DND-41 (cell line): Measurements from ENCODE around the gene ANKLE1.

Source experiments
- ATAC-seq: fragments of 200-7000 bp; cut with Tn5 transposase; 3 replicates; pipeline ENCODE4 v1.9.1; 2021; ENCODE audit warnings: low read depth; ENCODE audit not compliant: insufficient read depth
- DNase-seq: peaks from one replicate; pipeline ENCODE4 v3.0.0-alpha.2; 2020
- H2AFZ ChIP-seq: 2 replicates; pipeline ENCODE4 v1.6.0; 2012; ENCODE audit warnings: low read depth, low read length
- H3K27ac ChIP-seq: 2 replicates; pipeline ENCODE4 v1.5.1; 2012; ENCODE audit warnings: low read length, inconsistent platforms
- H3K27me3 ChIP-seq: fragments of 200-600 bp; sonication (generic); 2 replicates; pipeline ENCODE4 v1.6.0; 2012; ENCODE audit warnings: low read length, mild to moderate bottlenecking, inconsistent platforms; ENCODE audit not compliant: insufficient read depth, poor library complexity
- H3K36me3 ChIP-seq: 2 replicates; pipeline ENCODE4 v1.5.1; 2012; ENCODE audit warnings: low read length, inconsistent platforms; ENCODE audit not compliant: insufficient read depth
- H3K4me1 ChIP-seq: 2 replicates; pipeline ENCODE4 v1.5.1; 2012; ENCODE audit warnings: mild to moderate bottlenecking, low read length; ENCODE audit not compliant: insufficient read depth
- H3K4me2 ChIP-seq: 2 replicates; pipeline ENCODE4 v1.6.0; 2012; ENCODE audit warnings: mild to moderate bottlenecking, moderate library complexity, low read length, inconsistent platforms; ENCODE audit not compliant: insufficient read depth
- H3K4me3 ChIP-seq, 2 experiments: fragments of 200-600 bp in 1 of 2; shearing (Covaris generic) in 1 of 2; 2 replicates each; pipeline ENCODE4 v1.5.1; 2012 to 2016; ENCODE audit warnings: inconsistent platforms in 2 of 2, low read length in 2 of 2, mild to moderate bottlenecking in 2 of 2, low read depth in 1 of 2, moderate library complexity in 1 of 2
- H3K79me2 ChIP-seq: 2 replicates; pipeline ENCODE4 v1.6.0; 2012; ENCODE audit warnings: low read length, inconsistent platforms; ENCODE audit not compliant: insufficient read depth
- H3K9ac ChIP-seq: 2 replicates; pipeline ENCODE4 v1.6.0; 2012; ENCODE audit warnings: low read depth, mild to moderate bottlenecking, inconsistent platforms, low read length, moderate library complexity
- H3K9me3 ChIP-seq: 2 replicates; pipeline ENCODE4 v1.5.1; 2012; ENCODE audit warnings: low read length, moderate library complexity, mild to moderate bottlenecking, inconsistent platforms; ENCODE audit not compliant: insufficient read depth, severe bottlenecking
- H4K20me1 ChIP-seq: 2 replicates; pipeline ENCODE4 v1.6.0; 2012; ENCODE audit warnings: low read length; ENCODE audit not compliant: insufficient read depth
- EZH2 ChIP-seq: IDR thresholded peaks from 3 replicates; pipeline ENCODE4 v1.6.1; 2012; ENCODE audit warnings: borderline replicate concordance, low read depth, mild to moderate bottlenecking, moderate library complexity, low read length, inconsistent platforms; ENCODE audit not compliant: severe bottlenecking
- TF ChIP-seq, protein P1 (sequence below): IDR thresholded peaks from 2 replicates; pipeline ENCODE4 v1.5.1; 2012; ENCODE audit warnings: borderline replicate concordance, low read length, moderate library complexity, mild to moderate bottlenecking; ENCODE audit not compliant: poor library complexity, severe bottlenecking; ENCODE audit errors: extremely low read depth

ANKLE1 gene

GRCh38 chr19:17235300-17235970 lies 46.3 kb upstream of the ANKLE1 start:
- Histone ChIP-seq H3K9me3 (no peaks in the 10 kb centered on the region), H3K36me3 (peaks cover 40% of the 10 kb centered on the region), H3K4me1 (peaks cover 27% of the 10 kb centered on the region), H3K9ac (peak overlapping the region; percentile 80), H3K4me2 (peak overlapping the region; percentile 100), H3K4me3 (peak overlapping the region; percentile 77 to 90), H3K27me3 (no peaks in the 10 kb centered on the region), H4K20me1 (peaks cover 32% of the 10 kb centered on the region), H3K27ac (peak overlapping the region; percentile 79), H3K79me2 (peaks cover 35% of the 10 kb centered on the region), H2AFZ (peak overlapping the region; percentile 77)
- TF ChIP-seq EZH2, result no peak
- TF ChIP-seq, protein P1, sequence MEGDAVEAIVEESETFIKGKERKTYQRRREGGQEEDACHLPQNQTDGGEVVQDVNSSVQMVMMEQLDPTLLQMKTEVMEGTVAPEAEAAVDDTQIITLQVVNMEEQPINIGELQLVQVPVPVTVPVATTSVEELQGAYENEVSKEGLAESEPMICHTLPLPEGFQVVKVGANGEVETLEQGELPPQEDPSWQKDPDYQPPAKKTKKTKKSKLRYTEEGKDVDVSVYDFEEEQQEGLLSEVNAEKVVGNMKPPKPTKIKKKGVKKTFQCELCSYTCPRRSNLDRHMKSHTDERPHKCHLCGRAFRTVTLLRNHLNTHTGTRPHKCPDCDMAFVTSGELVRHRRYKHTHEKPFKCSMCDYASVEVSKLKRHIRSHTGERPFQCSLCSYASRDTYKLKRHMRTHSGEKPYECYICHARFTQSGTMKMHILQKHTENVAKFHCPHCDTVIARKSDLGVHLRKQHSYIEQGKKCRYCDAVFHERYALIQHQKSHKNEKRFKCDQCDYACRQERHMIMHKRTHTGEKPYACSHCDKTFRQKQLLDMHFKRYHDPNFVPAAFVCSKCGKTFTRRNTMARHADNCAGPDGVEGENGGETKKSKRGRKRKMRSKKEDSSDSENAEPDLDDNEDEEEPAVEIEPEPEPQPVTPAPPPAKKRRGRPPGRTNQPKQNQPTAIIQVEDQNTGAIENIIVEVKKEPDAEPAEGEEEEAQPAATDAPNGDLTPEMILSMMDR, result peak; percentile 71
- ATAC-seq, result peak; percentile 79
- peak; percentile 77 for DNase-seq

DNA sequence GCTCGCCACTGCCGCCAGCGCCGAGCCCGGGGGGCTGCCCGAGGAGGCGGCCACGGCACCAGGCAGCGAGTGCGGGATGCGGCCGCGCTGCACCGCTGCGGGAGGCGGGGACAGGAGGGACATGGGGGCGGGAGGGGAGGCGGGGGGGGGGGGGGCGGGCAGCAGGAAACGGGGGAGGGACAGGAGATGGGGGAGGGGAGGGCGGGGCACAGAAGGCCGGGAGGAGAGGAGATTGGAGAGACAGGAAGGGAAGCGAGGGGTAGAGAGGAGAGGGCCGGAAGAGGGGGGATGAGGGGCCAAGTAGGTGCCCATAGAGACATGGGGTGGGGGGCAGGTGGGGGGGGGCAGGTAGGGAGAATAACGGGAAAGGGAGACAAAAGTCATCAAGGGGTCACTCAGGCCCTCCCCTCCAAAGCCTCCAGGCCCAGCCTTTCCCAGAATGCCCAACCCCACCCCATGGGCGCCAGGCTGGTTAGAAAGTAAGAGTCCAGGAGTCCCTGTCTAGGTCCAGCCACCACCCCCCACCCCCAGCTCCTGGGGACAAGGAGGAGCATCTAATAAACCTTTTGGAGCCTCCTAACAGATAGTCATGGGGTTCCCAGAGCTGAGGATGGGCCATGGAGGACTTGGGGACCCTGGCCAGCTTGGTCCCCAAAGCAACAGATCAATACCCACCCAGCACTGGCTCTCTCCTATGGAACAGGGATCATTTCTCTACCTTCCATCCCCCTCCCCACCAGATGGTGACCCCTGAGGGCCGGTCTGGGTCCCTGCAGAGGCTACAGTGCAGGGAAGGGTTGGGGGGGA lies 45.5 kb upstream of the ANKLE1 start:
- Histone ChIP-seq H3K4me3 (peak overlapping the region; percentile 77 to 90), H3K4me2 (peak overlapping the region; percentile 100), H2AFZ (peak overlapping the region; percentile 77), H3K36me3 (peaks cover 36% of the 10 kb centered on the region), H3K9ac (peak overlapping the region; percentile 80), H3K9me3 (no peaks in the 10 kb centered on the region), H3K27ac (peak overlapping the region; percentile 79), H4K20me1 (peaks cover 32% of the 10 kb centered on the region), H3K27me3 (no peaks in the 10 kb centered on the region), H3K4me1 (peaks cover 27% of the 10 kb centered on the region), H3K79me2 (peaks cover 35% of the 10 kb centered on the region)
- peak; percentile 68 for DNase-seq
- peak; percentile 63 for ATAC-seq
- TF ChIP-seq, protein P1, result no peak
- no peak for TF ChIP-seq EZH2

- H3K4me3 ChIP-seq, result peak overlapping the region in 1 of 2 experiments; percentile 51; a peak in 1 of 4 replicates
- H3K27me3 ChIP-seq, result no peaks in the 10 kb centered on the region
- H3K79me2 ChIP-seq, result peaks cover 33% of the 10 kb centered on the region
- peaks cover 28% of the 10 kb centered on the region for H4K20me1 ChIP-seq
- peak overlapping the region; percentile 79 for H3K27ac ChIP-seq
- peak overlapping the region; percentile 51; the same call in 1 of the 2 replicates for H3K9ac ChIP-seq
- H3K36me3 ChIP-seq, result peaks cover 29% of the 10 kb centered on the region
- no peaks in the 10 kb centered on the region for H3K9me3 ChIP-seq
- peaks cover 27% of the 10 kb centered on the region for H3K4me1 ChIP-seq
- H3K4me2 ChIP-seq, result peak overlapping the region; percentile 100
- ATAC-seq, result no peak
- no peak for DNase-seq
- TF ChIP-seq, protein P1, result no peak
- no peak for TF ChIP-seq EZH2
- H2AFZ ChIP-seq, result no peak overlapping the region
Measured at GRCh38 chr19:17236811-17237543, 44.7 kb upstream of the ANKLE1 start.
